ENCODE data around the gene FHOD3.

Gene FHOD3

DNA sequence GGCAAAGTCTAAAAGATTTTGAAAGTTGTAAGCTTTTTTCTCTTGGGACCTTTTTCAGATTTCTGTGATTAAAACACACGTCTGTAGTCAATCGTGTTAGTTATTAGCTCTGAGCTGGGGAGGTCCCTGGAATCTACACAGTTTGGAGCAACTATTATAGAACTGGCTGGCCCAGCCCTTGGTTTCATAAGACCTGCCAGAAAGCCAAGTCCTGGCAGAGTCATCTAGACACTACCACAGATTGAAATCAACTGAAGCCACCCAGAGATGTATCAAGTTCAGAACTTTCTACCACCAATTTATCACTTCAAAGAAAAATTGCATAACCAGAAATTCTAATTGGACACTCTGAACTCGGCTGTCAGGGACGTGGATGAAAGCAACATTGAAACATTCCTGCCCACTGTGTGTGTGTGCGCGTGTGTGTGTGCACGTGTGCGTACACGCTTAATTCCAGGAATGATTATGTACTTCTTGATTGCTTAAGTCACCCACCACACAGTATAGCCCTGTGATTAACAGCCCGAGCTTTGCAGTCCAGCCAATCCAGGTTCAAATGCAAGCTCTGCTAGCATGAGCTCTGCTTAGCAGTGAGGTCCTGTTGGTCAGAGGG is 405.0 kb downstream of the FHOD3 start:
- Histone ChIP-seq H3K27ac (ENCODE audit: insufficient read depth in 1 of 2, low read depth in 1 of 2, low read length in 2 of 2, poor library complexity in 1 of 2, severe bottlenecking in 2 of 2) (no peak overlapping the region), H3K9me3 (ENCODE audit: control extremely low read depth in 1 of 5, control insufficient read depth in 4 of 5, insufficient read depth in 2 of 5, low read depth in 1 of 5, low read length in 4 of 5) (no peaks in the 10 kb centered on the region), H3K36me3 (ENCODE audit: control insufficient read depth in 4 of 4, insufficient read depth in 4 of 4, low read length in 3 of 4) (no peaks in the 10 kb centered on the region), H3K27me3 (replicated peaks in 2 of 5; ENCODE audit: control insufficient read depth in 4 of 5, insufficient read depth in 5 of 5, low read length in 4 of 5) (peaks cover 0 to 2% (median 0%) of the 10 kb centered on the region in 5 experiments), H3K4me1 (ENCODE audit: control extremely low read depth in 1 of 4, control insufficient read depth in 4 of 4, insufficient read depth in 4 of 4, low read length in 3 of 4) (no peaks in the 10 kb centered on the region), H3K4me3 (ENCODE audit: control insufficient read depth in 1 of 7, extremely low read depth in 1 of 7, insufficient read depth in 4 of 7, low read depth in 2 of 7, low read length in 6 of 7) (no peak overlapping the region)
- CTCF ChIA-PET, result interaction anchor here (2.0 kb wide), 1 partner anchor 15 kb away, joined by 5 read pairs; no protein-coding TSS in a partner anchor
- POLR2A ChIA-PET, result no interaction called here
- 88% methylated on average over 6 of the region's 10 CpGs for WGBS (ENCODE audit: insufficient coverage)
- no peak for DNase-seq

DNA sequence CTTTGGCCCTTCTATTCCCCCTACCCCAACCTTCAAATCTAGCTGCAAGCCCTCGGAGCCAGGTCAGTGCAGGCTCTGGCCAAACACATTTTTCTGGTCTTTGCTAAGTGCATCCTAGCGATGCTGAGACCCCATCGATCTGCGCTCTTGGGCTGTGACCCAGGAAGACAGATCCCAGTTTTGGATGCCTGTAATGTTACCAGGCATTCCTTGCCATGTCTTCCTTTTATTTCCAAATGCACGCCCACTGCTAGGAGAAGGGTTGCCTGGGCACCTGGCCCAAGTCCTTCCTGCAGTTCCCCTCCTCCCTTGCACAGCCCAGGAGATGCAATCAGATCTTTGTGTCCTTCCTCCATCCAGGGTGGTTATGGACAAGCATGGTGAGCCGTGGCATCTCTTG is 406.6 kb downstream of the FHOD3 start:
- ChIA-PET POLR2A (no interaction called here), CTCF (interaction anchor here (1.8 kb wide), 1 partner anchor 16 kb away, joined by 4 read pairs; no protein-coding TSS in a partner anchor)
- H3K4me1 ChIP-seq (ENCODE audit: control extremely low read depth in 1 of 4, control insufficient read depth in 4 of 4, insufficient read depth in 4 of 4, low read length in 3 of 4), result no peaks in the 10 kb centered on the region
- no peak overlapping the region for H3K4me3 ChIP-seq (ENCODE audit: control insufficient read depth in 1 of 7, extremely low read depth in 1 of 7, insufficient read depth in 4 of 7, low read depth in 2 of 7, low read length in 6 of 7)
- H3K27ac ChIP-seq (ENCODE audit: insufficient read depth in 1 of 2, low read depth in 1 of 2, low read length in 2 of 2, poor library complexity in 1 of 2, severe bottlenecking in 2 of 2), result no peak overlapping the region
- no peak for DNase-seq
- WGBS (ENCODE audit: insufficient coverage), result 93% methylated on average over 6 of the region's 6 CpGs
- H3K27me3 ChIP-seq (replicated peaks in 2 of 5; ENCODE audit: control insufficient read depth in 4 of 5, insufficient read depth in 5 of 5, low read length in 4 of 5), result peaks cover 0 to 2% (median 0%) of the 10 kb centered on the region in 5 experiments
- H3K9me3 ChIP-seq (ENCODE audit: control extremely low read depth in 1 of 5, control insufficient read depth in 4 of 5, insufficient read depth in 2 of 5, low read depth in 1 of 5, low read length in 4 of 5), result no peaks in the 10 kb centered on the region
- no peaks in the 10 kb centered on the region for H3K36me3 ChIP-seq (ENCODE audit: control insufficient read depth in 4 of 4, insufficient read depth in 4 of 4, low read length in 3 of 4)

DNA sequence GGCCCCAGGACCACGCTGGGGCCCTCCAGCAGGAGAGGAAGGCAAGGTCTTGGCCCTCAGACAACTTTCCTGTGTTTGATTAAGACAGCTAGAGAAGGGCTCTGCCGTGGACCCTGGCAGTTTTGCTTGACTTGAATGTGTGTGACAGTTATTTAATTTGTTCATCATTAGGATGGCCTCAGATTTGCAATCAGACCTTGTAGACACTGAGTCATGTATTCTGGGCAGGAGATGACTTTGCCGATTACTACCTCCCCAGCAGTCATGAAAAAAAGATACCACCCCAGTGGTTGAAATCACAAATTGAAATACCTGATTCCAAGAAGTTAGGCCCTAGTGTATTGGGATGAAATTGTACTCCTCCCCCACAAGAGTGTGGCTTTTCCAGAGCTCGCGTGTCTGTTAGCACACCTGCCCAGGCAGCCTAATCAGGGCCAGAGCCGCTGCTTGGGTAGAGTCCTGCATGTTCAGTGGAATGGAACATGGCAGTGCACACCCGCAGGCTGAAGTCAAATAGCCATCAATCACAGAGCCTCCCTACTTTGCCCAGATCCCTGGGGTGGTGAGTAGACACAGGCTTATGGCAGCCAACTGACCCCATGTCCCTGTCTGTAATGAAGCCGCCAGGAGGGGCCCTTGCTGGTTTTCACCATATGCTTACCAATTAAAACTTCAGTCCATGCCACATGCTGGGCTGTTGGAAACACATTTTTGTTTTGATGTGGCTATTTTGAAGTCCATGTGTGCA is 408.8 kb downstream of the FHOD3 start:
- 87% methylated on average over 3 of the region's 8 CpGs for WGBS (ENCODE audit: insufficient coverage)
- Histone ChIP-seq H3K27me3 (replicated peaks in 2 of 5; ENCODE audit: control insufficient read depth in 4 of 5, insufficient read depth in 5 of 5, low read length in 4 of 5) (peaks cover 0 to 2% (median 0%) of the 10 kb centered on the region in 5 experiments), H3K9me3 (ENCODE audit: control extremely low read depth in 1 of 5, control insufficient read depth in 4 of 5, insufficient read depth in 2 of 5, low read depth in 1 of 5, low read length in 4 of 5) (no peaks in the 10 kb centered on the region), H3K4me1 (ENCODE audit: control extremely low read depth in 1 of 4, control insufficient read depth in 4 of 4, insufficient read depth in 4 of 4, low read length in 3 of 4) (no peaks in the 10 kb centered on the region), H3K4me3 (ENCODE audit: control insufficient read depth in 1 of 7, extremely low read depth in 1 of 7, insufficient read depth in 4 of 7, low read depth in 2 of 7, low read length in 6 of 7) (no peak overlapping the region), H3K27ac (ENCODE audit: insufficient read depth in 1 of 2, low read depth in 1 of 2, low read length in 2 of 2, poor library complexity in 1 of 2, severe bottlenecking in 2 of 2) (no peak overlapping the region), H3K36me3 (ENCODE audit: control insufficient read depth in 4 of 4, insufficient read depth in 4 of 4, low read length in 3 of 4) (no peaks in the 10 kb centered on the region)
- POLR2A ChIA-PET, result no interaction called here
- no peak for DNase-seq
- CTCF ChIA-PET, result no interaction called here

DNA sequence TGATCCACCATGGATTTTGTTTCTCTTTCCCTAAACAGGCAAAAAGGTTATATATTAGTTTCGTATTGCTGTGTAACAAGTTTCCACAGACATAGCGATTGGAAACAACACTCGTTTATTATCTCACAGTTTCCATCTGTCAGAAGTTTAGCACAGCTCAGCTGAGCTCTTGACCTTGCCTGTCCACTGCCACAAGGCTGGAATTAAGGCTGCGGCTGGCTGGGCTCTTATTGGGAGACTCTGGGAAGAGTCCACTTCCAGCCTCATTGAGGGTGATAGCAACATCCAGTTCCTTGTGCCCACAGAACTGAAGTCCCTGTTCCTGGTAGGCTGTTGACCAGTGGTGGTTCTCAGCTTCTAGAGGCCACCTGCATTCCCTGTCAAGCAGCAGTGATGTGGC is 410.9 kb downstream of the FHOD3 start:
- Histone ChIP-seq H3K27ac (ENCODE audit: insufficient read depth in 1 of 2, low read depth in 1 of 2, low read length in 2 of 2, poor library complexity in 1 of 2, severe bottlenecking in 2 of 2) (no peak overlapping the region), H3K27me3 (replicated peaks in 2 of 5; ENCODE audit: control insufficient read depth in 4 of 5, insufficient read depth in 5 of 5, low read length in 4 of 5) (peaks cover 0 to 2% (median 0%) of the 10 kb centered on the region in 5 experiments), H3K4me3 (ENCODE audit: control insufficient read depth in 1 of 7, extremely low read depth in 1 of 7, insufficient read depth in 4 of 7, low read depth in 2 of 7, low read length in 6 of 7) (no peak overlapping the region), H3K4me1 (ENCODE audit: control extremely low read depth in 1 of 4, control insufficient read depth in 4 of 4, insufficient read depth in 4 of 4, low read length in 3 of 4) (no peaks in the 10 kb centered on the region), H3K36me3 (ENCODE audit: control insufficient read depth in 4 of 4, insufficient read depth in 4 of 4, low read length in 3 of 4) (no peaks in the 10 kb centered on the region), H3K9me3 (ENCODE audit: control extremely low read depth in 1 of 5, control insufficient read depth in 4 of 5, insufficient read depth in 2 of 5, low read depth in 1 of 5, low read length in 4 of 5) (no peaks in the 10 kb centered on the region)
- DNase-seq, result no peak
- ChIA-PET CTCF (no interaction called here), POLR2A (no interaction called here)
- 100% methylated on average over 4 of the region's 4 CpGs for WGBS (ENCODE audit: insufficient coverage)

DNA sequence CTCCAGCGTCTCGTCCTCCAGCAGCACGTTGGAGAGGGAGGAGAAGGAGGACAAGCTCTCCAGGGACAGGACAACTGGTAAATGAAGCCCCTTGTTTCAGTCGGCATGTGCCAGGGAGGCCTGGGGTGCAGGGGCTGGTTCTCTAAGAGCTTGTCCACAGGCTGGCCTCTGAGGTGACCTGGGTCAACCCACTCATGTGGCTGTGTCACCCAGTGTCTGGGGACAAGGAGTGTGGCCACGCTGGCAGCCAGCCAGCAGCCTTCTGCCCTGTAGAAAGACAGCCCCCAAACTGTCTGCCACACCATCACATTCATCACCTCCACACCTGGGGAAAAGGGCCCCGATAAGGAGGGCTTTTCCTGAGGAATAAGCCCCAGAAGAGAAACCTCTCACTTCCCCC is 411.8 kb downstream of the FHOD3 start:
- CTCF ChIA-PET, result no interaction called here
- peaks cover 0 to 2% (median 0%) of the 10 kb centered on the region in 5 experiments for H3K27me3 ChIP-seq (replicated peaks in 2 of 5; ENCODE audit: control insufficient read depth in 4 of 5, insufficient read depth in 5 of 5, low read length in 4 of 5)
- POLR2A ChIA-PET, result interaction anchor here (0.6 kb wide), 1 partner anchor 340 kb away, joined by 4 read pairs; no protein-coding TSS in a partner anchor
- no peak overlapping the region for H3K4me3 ChIP-seq (ENCODE audit: control insufficient read depth in 1 of 7, extremely low read depth in 1 of 7, insufficient read depth in 4 of 7, low read depth in 2 of 7, low read length in 6 of 7)
- H3K4me1 ChIP-seq (ENCODE audit: control extremely low read depth in 1 of 4, control insufficient read depth in 4 of 4, insufficient read depth in 4 of 4, low read length in 3 of 4), result no peaks in the 10 kb centered on the region
- no peak overlapping the region for H3K27ac ChIP-seq (ENCODE audit: insufficient read depth in 1 of 2, low read depth in 1 of 2, low read length in 2 of 2, poor library complexity in 1 of 2, severe bottlenecking in 2 of 2)
- DNase-seq, result no peak
- 97% methylated on average over 3 of the region's 6 CpGs for WGBS (ENCODE audit: insufficient coverage)
- no peaks in the 10 kb centered on the region for H3K9me3 ChIP-seq (ENCODE audit: control extremely low read depth in 1 of 5, control insufficient read depth in 4 of 5, insufficient read depth in 2 of 5, low read depth in 1 of 5, low read length in 4 of 5)
- H3K36me3 ChIP-seq (ENCODE audit: control insufficient read depth in 4 of 4, insufficient read depth in 4 of 4, low read length in 3 of 4), result no peaks in the 10 kb centered on the region

DNA sequence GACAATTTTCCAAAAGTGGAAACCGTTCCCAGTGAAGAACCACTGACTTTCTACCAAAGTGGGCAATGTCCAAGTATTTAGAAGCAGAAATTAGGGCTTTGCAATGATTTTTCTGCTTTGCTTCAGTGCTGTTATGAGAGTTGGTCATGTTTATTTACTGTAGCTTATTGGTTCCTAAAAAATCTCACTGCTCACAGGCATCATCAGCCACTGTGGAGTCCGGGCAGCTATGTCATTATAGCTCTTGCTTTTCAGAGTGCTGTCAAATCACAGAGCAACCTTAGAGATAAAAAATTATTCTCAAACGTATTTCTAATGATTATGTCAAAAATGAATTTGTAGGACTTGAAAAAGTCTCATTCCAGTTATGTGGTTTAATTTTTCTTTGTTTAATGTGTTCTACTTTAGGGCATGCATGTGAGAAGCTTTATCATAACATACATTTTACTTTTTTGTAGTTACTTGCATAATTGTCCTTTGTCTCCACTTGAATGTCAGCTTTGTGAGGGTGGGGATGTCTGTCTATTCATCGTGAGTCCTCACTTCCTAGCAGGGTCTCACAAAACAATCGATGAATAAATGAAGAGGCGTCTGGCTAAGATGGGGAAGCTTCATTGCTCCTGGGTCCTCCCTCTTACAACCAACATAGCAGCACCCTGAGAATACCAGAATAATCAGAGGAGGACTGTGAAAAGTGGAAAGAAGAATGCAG is 413.7 kb downstream of the FHOD3 start:
- DNase-seq, result no peak
- Histone ChIP-seq H3K4me3 (ENCODE audit: control insufficient read depth in 1 of 7, extremely low read depth in 1 of 7, insufficient read depth in 4 of 7, low read depth in 2 of 7, low read length in 6 of 7) (no peak overlapping the region), H3K4me1 (ENCODE audit: control extremely low read depth in 1 of 4, control insufficient read depth in 4 of 4, insufficient read depth in 4 of 4, low read length in 3 of 4) (no peaks in the 10 kb centered on the region), H3K36me3 (ENCODE audit: control insufficient read depth in 4 of 4, insufficient read depth in 4 of 4, low read length in 3 of 4) (no peaks in the 10 kb centered on the region), H3K27ac (ENCODE audit: insufficient read depth in 1 of 2, low read depth in 1 of 2, low read length in 2 of 2, poor library complexity in 1 of 2, severe bottlenecking in 2 of 2) (no peak overlapping the region), H3K27me3 (replicated peaks in 2 of 5; ENCODE audit: control insufficient read depth in 4 of 5, insufficient read depth in 5 of 5, low read length in 4 of 5) (peaks cover 0 to 2% (median 0%) of the 10 kb centered on the region in 5 experiments), H3K9me3 (ENCODE audit: control extremely low read depth in 1 of 5, control insufficient read depth in 4 of 5, insufficient read depth in 2 of 5, low read depth in 1 of 5, low read length in 4 of 5) (no peaks in the 10 kb centered on the region)
- ChIA-PET CTCF (interaction anchor here (1.0 to 1.6 kb wide), 2 partner anchors 18 to 24 kb away, joined by 3 to 4 read pairs; no protein-coding TSS in a partner anchor), POLR2A (no interaction called here)
- 100% methylated on average over 1 of the region's 6 CpGs for WGBS (ENCODE audit: insufficient coverage)

Measured in common myeloid progenitor, CD34-positive (primary cell).